IPS-NIHi11 (cell line): ENCODE measurements around the gene AFF3.

Source experiments
- DNase-seq: peaks from one replicate; pipeline ENCODE4 v3.0.0; 2012; ENCODE audit warnings: mixed read lengths, low spot score

The AFF3 gene

GRCh38 chr2:100008956-100009355 is 133.4 kb downstream of the AFF3 start:
- DNase-seq, result no peak

GRCh38 chr2:100006516-100006915 is 135.9 kb downstream of the AFF3 start:
- DNase-seq, result no peak

GRCh38 chr2:100004959-100005387 is 137.4 kb downstream of the AFF3 start:
- no peak for DNase-seq

GRCh38 chr2:100004348-100004884 is 138.0 kb downstream of the AFF3 start:
- no peak for DNase-seq

- no peak for DNase-seq
Observed at GRCh38 chr2:100002059-100002458, 140.3 kb downstream of the AFF3 start.

GRCh38 chr2:100000915-100001707 is 141.3 kb downstream of the AFF3 start:
- no peak for DNase-seq

- DNase-seq, result no peak
Observed at GRCh38 chr2:99998651-99999320, 143.6 kb downstream of the AFF3 start.

GRCh38 chr2:99989905-99990304 is 152.5 kb downstream of the AFF3 start:
- DNase-seq, result no peak

- no peak for DNase-seq
Observed at GRCh38 chr2:99988599-99988998, 153.8 kb downstream of the AFF3 start.

GRCh38 chr2:99987160-99987559 is 155.2 kb downstream of the AFF3 start:
- DNase-seq, result no peak

- DNase-seq, result no peak
Observed at GRCh38 chr2:99984799-99985515, 157.4 kb downstream of the AFF3 start.

- DNase-seq, result no peak
Observed at GRCh38 chr2:99982744-99983143, 159.6 kb downstream of the AFF3 start.

- no peak for DNase-seq
Observed at GRCh38 chr2:99981840-99982239, 160.6 kb downstream of the AFF3 start.

- no peak for DNase-seq
Observed at GRCh38 chr2:99980176-99980575, 162.2 kb downstream of the AFF3 start.

- no peak for DNase-seq
Observed at GRCh38 chr2:99977966-99978365, 164.4 kb downstream of the AFF3 start.

- DNase-seq, result no peak
Observed at GRCh38 chr2:99975386-99975785, 167.0 kb downstream of the AFF3 start.

- no peak for DNase-seq
Observed at GRCh38 chr2:99974682-99975375, 167.6 kb downstream of the AFF3 start.

- DNase-seq, result no peak
Observed at GRCh38 chr2:99974275-99974674, 168.1 kb downstream of the AFF3 start.

GRCh38 chr2:99971326-99971900 is 171.0 kb downstream of the AFF3 start:
- DNase-seq, result no peak

- DNase-seq, result no peak
Observed at GRCh38 chr2:99970292-99970868, 172.0 kb downstream of the AFF3 start.

- DNase-seq, result no peak
Observed at GRCh38 chr2:99961196-99961913, 181.0 kb downstream of the AFF3 start.
